ENCODE measurements around the gene TOGARAM2.

- TF ChIP-seq, protein P1, sequence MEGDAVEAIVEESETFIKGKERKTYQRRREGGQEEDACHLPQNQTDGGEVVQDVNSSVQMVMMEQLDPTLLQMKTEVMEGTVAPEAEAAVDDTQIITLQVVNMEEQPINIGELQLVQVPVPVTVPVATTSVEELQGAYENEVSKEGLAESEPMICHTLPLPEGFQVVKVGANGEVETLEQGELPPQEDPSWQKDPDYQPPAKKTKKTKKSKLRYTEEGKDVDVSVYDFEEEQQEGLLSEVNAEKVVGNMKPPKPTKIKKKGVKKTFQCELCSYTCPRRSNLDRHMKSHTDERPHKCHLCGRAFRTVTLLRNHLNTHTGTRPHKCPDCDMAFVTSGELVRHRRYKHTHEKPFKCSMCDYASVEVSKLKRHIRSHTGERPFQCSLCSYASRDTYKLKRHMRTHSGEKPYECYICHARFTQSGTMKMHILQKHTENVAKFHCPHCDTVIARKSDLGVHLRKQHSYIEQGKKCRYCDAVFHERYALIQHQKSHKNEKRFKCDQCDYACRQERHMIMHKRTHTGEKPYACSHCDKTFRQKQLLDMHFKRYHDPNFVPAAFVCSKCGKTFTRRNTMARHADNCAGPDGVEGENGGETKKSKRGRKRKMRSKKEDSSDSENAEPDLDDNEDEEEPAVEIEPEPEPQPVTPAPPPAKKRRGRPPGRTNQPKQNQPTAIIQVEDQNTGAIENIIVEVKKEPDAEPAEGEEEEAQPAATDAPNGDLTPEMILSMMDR (conservative IDR thresholded peaks at IDR 0.05; ENCODE audit: low read depth in 2 of 2) = no peak
- no peak for TF ChIP-seq EZH2 (IDR thresholded peaks at IDR 0.05; ENCODE audit: low read depth, unreplicated experiment)
- no peak for TF ChIP-seq REST (IDR thresholded peaks at IDR 0.05; ENCODE audit: unreplicated experiment)
- TF ChIP-seq ZNF114 (CRISPR knock-in tag; IDR thresholded peaks at IDR 0.05) = no peak
- no peak for TF ChIP-seq POLR2AphosphoS5 (IDR thresholded peaks at IDR 0.05; ENCODE audit: low read depth)
- no peak for TF ChIP-seq CREB1 (CRISPR knock-in tag; IDR thresholded peaks at IDR 0.05; ENCODE audit: low read depth)
- no peak for TF ChIP-seq EZH2phosphoT487 (IDR thresholded peaks at IDR 0.05; ENCODE audit: unreplicated experiment)
- no peak for TF ChIP-seq JUNB (IDR thresholded peaks at IDR 0.05; ENCODE audit: unreplicated experiment)
- TF ChIP-seq, protein P2, sequence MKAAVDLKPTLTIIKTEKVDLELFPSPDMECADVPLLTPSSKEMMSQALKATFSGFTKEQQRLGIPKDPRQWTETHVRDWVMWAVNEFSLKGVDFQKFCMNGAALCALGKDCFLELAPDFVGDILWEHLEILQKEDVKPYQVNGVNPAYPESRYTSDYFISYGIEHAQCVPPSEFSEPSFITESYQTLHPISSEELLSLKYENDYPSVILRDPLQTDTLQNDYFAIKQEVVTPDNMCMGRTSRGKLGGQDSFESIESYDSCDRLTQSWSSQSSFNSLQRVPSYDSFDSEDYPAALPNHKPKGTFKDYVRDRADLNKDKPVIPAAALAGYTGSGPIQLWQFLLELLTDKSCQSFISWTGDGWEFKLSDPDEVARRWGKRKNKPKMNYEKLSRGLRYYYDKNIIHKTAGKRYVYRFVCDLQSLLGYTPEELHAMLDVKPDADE (IDR thresholded peaks at IDR 0.05) = no peak
- no peak for TF ChIP-seq NANOG (IDR thresholded peaks at IDR 0.05; ENCODE audit: borderline replicate concordance)
- TF ChIP-seq ZNF331 (CRISPR knock-in tag; IDR thresholded peaks at IDR 0.05; ENCODE audit: low read depth) = no peak
Measured at GRCh38 chr2:28950941-28951630, 30.0 kb upstream of the TOGARAM2 start.

Data from GM23338 (cell line).